Hair follicle dermal papilla cell (primary cell): ENCODE results near the gene OSER1. TPM values are rescaled to one million over a fixed set of nuclear protein-coding genes. Genes with fewer than 3 reads are reported as not detected.

Experiments
- total RNA-seq: library from RNA; depleted of rRNA; stranded (reverse); fragments of >200 nt; gene quantifications from 2 replicates; pipeline ENCODE4 v1.2.3, GENCODE V29; 2012

The OSER1 gene
- 50.3 and 50.8 TPM in 2 replicates for total RNA-seq

DNA sequence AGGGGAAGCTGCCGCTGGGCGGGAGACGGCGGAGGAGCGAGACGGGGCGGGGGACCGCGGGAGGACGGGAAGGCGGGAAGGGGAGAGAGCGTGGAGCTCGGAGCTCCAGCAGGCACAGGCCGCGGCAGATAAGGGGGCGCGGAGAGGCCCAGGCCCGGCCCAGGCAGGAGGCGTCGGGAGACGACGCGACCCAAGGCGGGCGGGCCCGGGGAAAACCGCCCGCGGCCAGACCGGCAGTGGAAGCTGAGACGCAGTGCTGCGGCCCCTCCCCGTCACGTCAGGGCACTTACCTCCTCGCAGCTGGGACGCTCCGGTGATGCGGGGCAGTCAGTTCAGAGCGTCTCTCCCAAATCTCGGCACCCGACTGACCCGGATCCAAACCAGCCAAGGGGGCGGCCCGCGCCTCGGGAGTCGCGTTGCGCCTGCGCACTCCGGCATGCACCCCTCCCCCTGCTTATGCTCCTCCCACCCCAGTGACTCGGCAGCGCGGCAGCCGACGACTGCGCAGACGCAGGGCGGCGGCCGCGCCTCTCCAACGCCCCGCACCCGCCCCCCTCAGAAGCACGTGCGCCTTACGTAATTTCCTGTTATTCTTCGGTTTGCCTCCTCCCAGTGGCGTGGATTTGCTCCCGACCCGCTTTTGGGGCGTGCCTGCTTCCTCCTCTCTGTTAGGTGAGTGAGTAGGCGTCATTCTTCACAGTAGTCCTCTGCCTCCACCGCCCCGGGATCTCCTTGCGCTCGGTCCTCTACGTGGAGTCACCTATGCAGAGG is at the start of gene OSER1:
OSER1 (minus strand) TSS at position 366 of the 771 bp plus-strand sequence. CDS start 3,814 bp downstream, outside the sequence.

DNA sequence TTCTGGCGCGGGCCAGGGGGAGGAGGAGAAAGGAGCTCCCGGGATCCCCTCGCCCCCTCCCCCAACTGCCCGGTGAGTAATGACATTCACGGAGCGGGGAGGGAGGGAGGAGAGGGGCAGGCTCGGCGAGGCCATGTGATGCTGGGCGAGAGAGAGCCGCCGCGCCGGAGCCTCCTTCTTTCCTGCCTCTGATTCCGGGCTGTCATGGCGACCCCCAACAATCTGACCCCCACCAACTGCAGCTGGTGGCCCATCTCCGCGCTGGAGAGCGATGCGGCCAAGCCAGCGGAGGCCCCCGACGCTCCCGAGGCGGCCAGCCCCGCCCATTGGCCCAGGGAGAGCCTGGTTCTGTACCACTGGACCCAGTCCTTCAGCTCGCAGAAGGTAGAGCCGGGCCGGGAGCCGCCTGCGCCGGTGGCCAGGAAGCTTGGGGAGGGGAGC is 36.6 kb upstream of the OSER1 start, which contains the start of gene GDAP1L1:
GDAP1L1 (plus strand) TSS at position 178 of the 441 bp plus-strand sequence; CDS start at position 205, 27 bp downstream.

DNA sequence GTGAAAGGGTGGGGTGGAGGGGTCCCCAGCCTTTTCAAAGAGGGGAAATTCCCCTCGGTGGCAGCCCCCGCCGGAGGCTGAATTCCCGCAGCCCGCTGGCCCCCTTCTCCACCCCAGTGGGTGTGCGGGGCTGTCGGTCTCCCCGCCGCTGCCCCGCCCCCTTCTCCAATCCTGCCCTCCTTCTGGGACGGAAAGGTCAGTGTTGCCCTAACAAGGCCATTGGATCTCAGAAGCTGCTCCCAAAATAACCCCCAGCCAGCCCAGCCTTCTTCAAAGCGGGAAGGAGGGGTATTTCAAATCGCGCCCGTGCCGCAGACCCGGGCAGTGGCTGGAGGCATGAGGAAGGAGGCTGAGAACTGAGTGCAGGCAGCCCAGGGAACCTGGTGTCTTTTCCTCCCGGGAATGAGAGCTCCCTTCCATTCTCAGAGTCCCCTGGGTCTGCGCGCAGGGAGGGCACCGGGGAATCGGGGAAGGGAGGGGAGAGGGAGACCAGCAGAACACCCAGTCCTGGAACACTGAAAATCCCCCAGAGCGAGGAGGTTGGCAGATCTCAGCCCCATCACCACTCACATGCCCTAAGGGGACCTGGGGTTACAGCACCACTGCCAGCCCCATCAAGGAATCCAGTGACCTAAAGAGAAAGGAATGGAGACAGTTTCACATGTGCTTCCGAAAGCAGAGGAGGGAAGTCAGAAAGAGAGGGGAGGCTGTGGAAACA is 23.4 kb downstream of the OSER1 start, which contains the start of gene JPH2:
JPH2 (minus strand) TSS at position 135 of the 718 bp plus-strand sequence. CDS start 483 bp downstream, outside the sequence.

Other genes starting within 250 kb of the OSER1 start
- 21.4 and 37.0 TPM in 2 replicates for gene JPH2, start 23.6 kb downstream of the OSER1 start, total RNA-seq
- not detected in 2 replicates for gene GDAP1L1, start 36.5 kb upstream of the OSER1 start, total RNA-seq
- 9.5 and 12.7 TPM in 2 replicates for gene FITM2, start 100.4 kb upstream of the OSER1 start, total RNA-seq
- gene R3HDML, start 126.3 kb upstream of the OSER1 start, total RNA-seq, result not detected in 2 replicates
- not detected in 2 replicates for gene HNF4A, start 144.9 kb upstream of the OSER1 start, total RNA-seq